ENCODE measurements around the gene INPP5D. TPM values are rescaled to one million over a fixed set of nuclear protein-coding genes. Genes with fewer than 3 reads are reported as not detected.

INPP5D gene
- total RNA-seq, 1 experiment from 2014 or later, result 17.2 TPM

- TF ChIP-seq USF1 (CRISPR knock-in tag; IDR thresholded peaks at IDR 0.05), result no peak
- no peak for TF ChIP-seq ATF2 (CRISPR knock-in tag; IDR thresholded peaks at IDR 0.05; ENCODE audit: borderline replicate concordance, low read depth)
- no peak for TF ChIP-seq TP53 (CRISPR knock-in tag; IDR thresholded peaks at IDR 0.05)
- no peak for TF ChIP-seq JAZF1 (CRISPR knock-in tag; IDR thresholded peaks at IDR 0.05)
- no peak for TF ChIP-seq NR2C2 (CRISPR knock-in tag; IDR thresholded peaks at IDR 0.05)
- no peak for TF ChIP-seq ZNF416 (CRISPR knock-in tag; IDR thresholded peaks at IDR 0.05)
- no peak for TF ChIP-seq JUN (CRISPR knock-in tag; IDR thresholded peaks at IDR 0.05)
- TF ChIP-seq ZNF396 (CRISPR knock-in tag; IDR thresholded peaks at IDR 0.05; ENCODE audit: borderline replicate concordance), result no peak
- TF ChIP-seq ZNF281 (CRISPR knock-in tag; IDR thresholded peaks at IDR 0.05), result no peak
Observed at GRCh38 chr2:233081731-233082221, 21.6 kb downstream of the INPP5D start (continued).

GRCh38 chr2:233082222-233082930 lies 22.2 kb downstream of the INPP5D start:
- Mint-ChIP-seq H3K36me3 (no peaks in the 10 kb centered on the region), H3K27ac (no peak overlapping the region)
- POLR2A ChIA-PET, result interaction anchor here (0.6 kb wide), 1 partner anchor 201 kb away, joined by 3 read pairs; no protein-coding TSS in a partner anchor
- no peak for TF ChIP-seq GABPB1 (CRISPR knock-in tag; IDR thresholded peaks at IDR 0.05)
- no peak for TF ChIP-seq CDX4 (CRISPR knock-in tag; IDR thresholded peaks at IDR 0.05; ENCODE audit: borderline replicate concordance)
- TF ChIP-seq NFATC4 (CRISPR knock-in tag; IDR thresholded peaks at IDR 0.05), result no peak
- no peak for TF ChIP-seq ZNF512 (CRISPR knock-in tag; IDR thresholded peaks at IDR 0.05; ENCODE audit: borderline replicate concordance)
- TF ChIP-seq ZNF425 (CRISPR knock-in tag; conservative IDR thresholded peaks at IDR 0.05), result no peak
- TF ChIP-seq CREM (CRISPR knock-in tag; IDR thresholded peaks at IDR 0.05), result no peak
- TF ChIP-seq TCF7 (CRISPR knock-in tag; IDR thresholded peaks at IDR 0.05; ENCODE audit: low read depth), result no peak
- TF ChIP-seq GTF2I (CRISPR knock-in tag; conservative IDR thresholded peaks at IDR 0.05), result no peak
- no peak for TF ChIP-seq NFYB (CRISPR knock-in tag; conservative IDR thresholded peaks at IDR 0.05; ENCODE audit: low read depth)
- TF ChIP-seq ZNF281 (CRISPR knock-in tag; IDR thresholded peaks at IDR 0.05), result no peak
- TF ChIP-seq OVOL2 (CRISPR knock-in tag; IDR thresholded peaks at IDR 0.05; ENCODE audit: borderline replicate concordance), result no peak
- TF ChIP-seq STAT6 (CRISPR knock-in tag; conservative IDR thresholded peaks at IDR 0.05; ENCODE audit: low read depth), result no peak

More at GRCh38 chr2:233082222-233082930, 22.2 kb downstream of the INPP5D start:
- Mint-ChIP-seq H3K4me1 (peaks cover 16% of the 10 kb centered on the region), H3K9me3 (no peaks in the 10 kb centered on the region), H3K4me3 (no peak overlapping the region), H3K27me3 (ENCODE audit: low read depth) (no peaks in the 10 kb centered on the region)
- CTCF ChIA-PET, result interaction anchor here (1.3 kb wide), 1 partner anchor 9 kb away, joined by 3 read pairs; no protein-coding TSS in a partner anchor
- ATAC-seq (no peak), DNase-seq (ENCODE audit: low spot score) (no peak)

Measured in WTC11 (cell line).